Measurements from ENCODE around the gene ANKRD28. TPM values are rescaled to one million over a fixed set of nuclear protein-coding genes. Genes with fewer than 3 reads are reported as not detected.

Gene ANKRD28
- total RNA-seq, 1 experiment from 2014 or later, result 47.5 TPM

- Histone ChIP-seq H2AFZ (ENCODE audit: low read depth, low read length, poor library complexity, severe bottlenecking) (no peak overlapping the region), H3K9ac (ENCODE audit: low read length) (no peak overlapping the region), H3K9me3 (ENCODE audit: control insufficient read depth in 1 of 2, insufficient read depth in 1 of 2, low read depth in 1 of 2, low read length in 2 of 2) (no peaks in the 10 kb centered on the region), H3K36me3 (ENCODE audit: control insufficient read depth in 1 of 2, insufficient read depth in 2 of 2, low read length in 2 of 2) (no peaks in the 10 kb centered on the region), H3K4me2 (ENCODE audit: low read length) (no peak overlapping the region), H4K20me1 (ENCODE audit: insufficient read depth) (no peaks in the 10 kb centered on the region), H3K9me2 (ENCODE audit: insufficient read depth) (no peaks in the 10 kb centered on the region), H3K4me1 (ENCODE audit: control insufficient read depth in 1 of 2, insufficient read depth in 2 of 2, low read length in 2 of 2) (peaks cover 38 to 55% of the 10 kb centered on the region in 2 experiments), H3K27ac (ENCODE audit: low read depth, low read length) (no peak overlapping the region), H3K27me3 (ENCODE audit: insufficient read depth, low read length) (no peaks in the 10 kb centered on the region), H3K79me2 (ENCODE audit: insufficient read depth, low read length) (peaks cover 88% of the 10 kb centered on the region), H3K4me3 (replicated peaks in 1 of 2; ENCODE audit: low read depth in 1 of 2, low read length in 2 of 2) (no peak overlapping the region)
- intact Hi-C loops (cut with micrococcal nuclease), result no loop called here
- CTCF ChIA-PET, result interaction anchor here (1.6 kb wide), 1 partner anchor 11 kb away, joined by 5 read pairs; no protein-coding TSS in a partner anchor
- DNase-seq (ENCODE audit: low read depth, low spot score) (no peak), ATAC-seq (no peak)
- POLR2A ChIA-PET, result interaction anchor here (1.2 kb wide), 1 partner anchor 11 kb away, joined by 3 read pairs; no protein-coding TSS in a partner anchor
- RAD21 ChIA-PET (ENCODE audit: low non-redundant PET in 1 of 2, low total read pairs in 2 of 2, uncharacterized antibody in 2 of 2, unreplicated experiment in 2 of 2), result no interaction called here
- no peak for TF ChIP-seq ZNF274 (IDR thresholded peaks at IDR 0.05; ENCODE audit: low read depth, low read length)
- TF ChIP-seq ELF1 (IDR thresholded peaks at IDR 0.05; ENCODE audit: borderline replicate concordance, low read depth), result no peak
- no peak for TF ChIP-seq JUND (IDR thresholded peaks at IDR 0.05)
- no peak for TF ChIP-seq POLR2AphosphoS5 (IDR thresholded peaks at IDR 0.05; ENCODE audit: low read depth, low read length)
- no peak for TF ChIP-seq RAD21 (IDR thresholded peaks at IDR 0.05; ENCODE audit: low read depth)
- no peak for TF ChIP-seq ATF3 (IDR thresholded peaks at IDR 0.05)
- no peak for TF ChIP-seq ZFX (IDR thresholded peaks at IDR 0.05)
- no peak for TF ChIP-seq ZBTB33 (IDR thresholded peaks at IDR 0.05; ENCODE audit: extremely low read depth, insufficient replicate concordance, low read length)
- TF ChIP-seq EZH2phosphoT487 (IDR thresholded peaks at IDR 0.05; ENCODE audit: borderline replicate concordance), result no peak
- TF ChIP-seq CEBPB (IDR thresholded peaks at IDR 0.05; ENCODE audit: low read depth), result no peak
- no peak for TF ChIP-seq TCF7L2 (IDR thresholded peaks at IDR 0.05; ENCODE audit: borderline replicate concordance, extremely low read depth, insufficient read depth, insufficient read length)
- TF ChIP-seq EGR1 (IDR thresholded peaks at IDR 0.05; ENCODE audit: low read depth), result no peak
- no peak for TF ChIP-seq SIN3A (IDR thresholded peaks at IDR 0.05; ENCODE audit: low read depth)
- no peak for TF ChIP-seq POLR2A (IDR thresholded peaks at IDR 0.05; ENCODE audit: borderline replicate concordance, extremely low read depth, insufficient read depth, insufficient read length)
- no peak for TF ChIP-seq MAX (IDR thresholded peaks at IDR 0.05)
- no peak for TF ChIP-seq REST (IDR thresholded peaks at IDR 0.05; ENCODE audit: low read depth)
- TF ChIP-seq CTCF (IDR thresholded peaks at IDR 0.05 in 2 of 3, conservative IDR thresholded peaks at IDR 0.05 in 1 of 3; ENCODE audit: borderline replicate concordance in 1 of 3, insufficient read depth in 1 of 3, low read depth in 2 of 3, low read length in 2 of 3), result no peak
- no TSS peak for BruUV-seq (replicated peaks)
These were observed 3.5 kb upstream of the ANKRD28 start for GRCh38 chr3:15801298-15801697.
